Measurements from ENCODE around the gene RBMS1.

Gene RBMS1

GRCh38 chr2:160493227-160494028 lies at the start of gene RBMS1:
Gene RBMS1 (minus strand): TSS chr2:160493807. CDS start chr2:160493363, 444 bp downstream.
- peak; percentile 68 for DNase-seq

- no peak for DNase-seq
These were observed 48.1 kb upstream of the RBMS1 start for GRCh38 chr2:160541745-160542144.

GRCh38 chr2:160538559-160539355 lies 45.1 kb upstream of the RBMS1 start:
- DNase-seq, result no peak

GRCh38 chr2:160538115-160538514 lies 44.5 kb upstream of the RBMS1 start:
- DNase-seq, result no peak

GRCh38 chr2:160534996-160535395 lies 41.4 kb upstream of the RBMS1 start:
- no peak for DNase-seq

GRCh38 chr2:160534249-160534648 lies 40.6 kb upstream of the RBMS1 start:
- no peak for DNase-seq

GRCh38 chr2:160533482-160533881 lies 39.9 kb upstream of the RBMS1 start:
- DNase-seq, result no peak

- no peak for DNase-seq
These were observed 38.8 kb upstream of the RBMS1 start for GRCh38 chr2:160532388-160532787.

- DNase-seq, result no peak
These were observed 29.5 kb upstream of the RBMS1 start for GRCh38 chr2:160522951-160523710.

GRCh38 chr2:160517731-160518130 lies 24.1 kb upstream of the RBMS1 start:
- no peak for DNase-seq

GRCh38 chr2:160516547-160517365 lies 23.1 kb upstream of the RBMS1 start:
- DNase-seq, result no peak

GRCh38 chr2:160515120-160515519 lies 21.5 kb upstream of the RBMS1 start:
- no peak for DNase-seq

GRCh38 chr2:160513120-160513519 lies 19.5 kb upstream of the RBMS1 start:
- DNase-seq, result no peak

- no peak for DNase-seq
These were observed 18.9 kb upstream of the RBMS1 start for GRCh38 chr2:160512491-160512890.

- DNase-seq, result no peak
These were observed 17.0 kb upstream of the RBMS1 start for GRCh38 chr2:160510617-160511016.

- DNase-seq, result no peak
These were observed 15.4 kb upstream of the RBMS1 start for GRCh38 chr2:160509016-160509415.

- no peak for DNase-seq
These were observed 13.9 kb upstream of the RBMS1 start for GRCh38 chr2:160507464-160507863.

GRCh38 chr2:160507046-160507407 lies 13.4 kb upstream of the RBMS1 start:
- no peak for DNase-seq

GRCh38 chr2:160506371-160507045 lies 12.9 kb upstream of the RBMS1 start:
- DNase-seq, result no peak

- no peak for DNase-seq
These were observed 11.6 kb upstream of the RBMS1 start for GRCh38 chr2:160505256-160505655.

- no peak for DNase-seq
These were observed 8.9 kb upstream of the RBMS1 start for GRCh38 chr2:160502478-160502877.

- DNase-seq, result no peak
These were observed 7.8 kb upstream of the RBMS1 start for GRCh38 chr2:160501370-160501769.

Measured in NCI-H2171 treated with DMSO at 0.1 percent for 48 hours (cell line).